Measurements from ENCODE around the gene RPS25.
"Not testable (repeated sequence)": the region's sequence is repeated elsewhere in the genome, so short reads cannot be mapped to it uniquely, and the experiment has no call there.

DNA sequence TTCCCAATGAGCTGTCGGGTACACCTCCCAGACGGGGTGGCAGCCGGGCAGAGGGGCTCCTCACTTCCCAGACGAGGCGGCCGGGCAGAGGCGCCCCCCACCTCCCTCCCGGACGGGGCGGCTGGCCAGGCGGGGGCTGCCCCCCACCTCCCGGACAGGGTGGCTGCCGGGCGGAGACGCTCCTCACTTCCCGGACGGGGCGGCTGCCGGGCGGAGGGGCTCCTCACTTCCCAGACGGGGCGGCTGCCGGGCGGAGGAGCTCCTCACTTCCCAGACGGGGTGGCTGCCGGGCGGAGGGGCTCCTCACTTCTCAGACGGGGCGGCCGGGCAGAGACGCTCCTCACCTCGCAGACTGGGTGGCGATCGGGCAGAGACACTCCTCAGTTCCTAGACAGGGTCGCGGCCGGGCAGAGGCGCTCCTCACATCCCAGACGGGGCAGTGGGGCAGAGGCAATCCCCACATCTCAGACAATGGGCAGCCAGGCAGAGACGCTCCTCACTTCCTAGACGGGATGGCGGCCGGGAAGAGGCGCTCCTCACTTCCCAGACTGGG lies 26.6 kb downstream of the RPS25 start:
- not testable (repeated sequence) for TF ChIP-seq EZH2 (IDR thresholded peaks at IDR 0.05; ENCODE audit: insufficient read depth, poor library complexity, severe bottlenecking); EZH2phosphoT487 (IDR thresholded peaks at IDR 0.05; ENCODE audit: insufficient read depth, low read depth)

Measured in GM23248 (cell line).